OCI-LY3 (cell line): ENCODE data around the gene DDX60.
A peak's percentile ranks its signal among the peaks of the same experiment; 100 is the strongest.

Experiments used
- H2AFZ ChIP-seq: fragments of 200-600, 300-600 bp; shearing (Covaris generic); 2 replicates; pipeline ENCODE4 v1.6.0; 2014; ENCODE audit warnings: antibody characterized with exemption, low read depth, low read length
- H3K27ac ChIP-seq: fragments of 200-600, 300-600 bp; sonication (generic); 2 replicates; pipeline ENCODE4 v1.5.1; 2014; ENCODE audit warnings: mild to moderate bottlenecking, low read length, moderate library complexity, mixed read lengths
- H3K27me3 ChIP-seq: fragments of 200-600, 300-600 bp; sonication (generic); 2 replicates; pipeline ENCODE4 v1.6.1; 2014; ENCODE audit warnings: low read depth, low read length, mixed read lengths
- H3K36me3 ChIP-seq: fragments of 200-600, 300-600 bp; sonication (generic); replicated peaks from 2 replicates; pipeline ENCODE3; 2014; ENCODE audit warnings: low read depth, low read length, mixed read lengths
- H3K4me1 ChIP-seq: fragments of 300-600, 200-600 bp; sonication (generic); 2 replicates; pipeline ENCODE4 v1.6.1; 2014; ENCODE audit warnings: low read length, mixed read lengths
- H3K4me2 ChIP-seq: fragments of 200-600, 300-600 bp; sonication (generic); 2 replicates; pipeline ENCODE4 v1.6.1; 2014; ENCODE audit warnings: low read length, mixed read lengths
- H3K4me3 ChIP-seq: fragments of 300-600, 200-600 bp; sonication (generic); 2 replicates; pipeline ENCODE4 v1.5.1; 2014; ENCODE audit warnings: antibody characterized with exemption, mild to moderate bottlenecking, low read length, moderate library complexity
- H3K79me2 ChIP-seq: fragments of 300-600, 200-600 bp; shearing (Covaris generic); 2 replicates; pipeline ENCODE4 v1.6.1; 2014; ENCODE audit warnings: mild to moderate bottlenecking, low read length, mixed read lengths
- H3K9ac ChIP-seq: fragments of 300-600, 200-600 bp; shearing (Covaris generic); 2 replicates; pipeline ENCODE4 v1.6.0; 2014; ENCODE audit warnings: mild to moderate bottlenecking, low read length, moderate library complexity
- H3K9me3 ChIP-seq: fragments of 200-600, 300-600 bp; shearing (Covaris generic); 2 replicates; pipeline ENCODE4 v1.6.1; 2014; ENCODE audit warnings: low read length, mixed read lengths; ENCODE audit not compliant: insufficient read depth
- H4K20me1 ChIP-seq: fragments of 200-600, 300-600 bp; sonication (generic); 2 replicates; pipeline ENCODE4 v1.6.1; 2016; ENCODE audit warnings: low read length, mixed read lengths; ENCODE audit not compliant: insufficient read depth
- EZH2phosphoT487 ChIP-seq: fragments of 200-600 bp; shearing (Covaris generic); IDR thresholded peaks from 2 replicates; pipeline ENCODE4 v1.6.1; 2018; ENCODE audit warnings: antibody characterized with exemption, mixed run types, low read depth
- TF ChIP-seq, protein P1 (sequence below): fragments of 200-600, 300-600 bp; sonication (generic); IDR thresholded peaks from 2 replicates; pipeline ENCODE4 v1.5.1; 2014; ENCODE audit warnings: antibody characterized with exemption, low read length, low read depth

Gene DDX60

GRCh38 chr4:168203233-168203911, 115.2 kb downstream of the DDX60 start:
- Histone ChIP-seq H3K4me3 (no peak overlapping the region), H3K36me3 (no peaks in the 10 kb centered on the region), H3K4me1 (no peaks in the 10 kb centered on the region), H3K79me2 (no peaks in the 10 kb centered on the region), H4K20me1 (no peaks in the 10 kb centered on the region), H3K27ac (no peak overlapping the region), H2AFZ (no peak overlapping the region), H3K9me3 (peaks cover 13% of the 10 kb centered on the region), H3K9ac (no peak overlapping the region), H3K27me3 (no peaks in the 10 kb centered on the region), H3K4me2 (no peak overlapping the region)
- no peak for TF ChIP-seq EZH2phosphoT487
- TF ChIP-seq, protein P1, sequence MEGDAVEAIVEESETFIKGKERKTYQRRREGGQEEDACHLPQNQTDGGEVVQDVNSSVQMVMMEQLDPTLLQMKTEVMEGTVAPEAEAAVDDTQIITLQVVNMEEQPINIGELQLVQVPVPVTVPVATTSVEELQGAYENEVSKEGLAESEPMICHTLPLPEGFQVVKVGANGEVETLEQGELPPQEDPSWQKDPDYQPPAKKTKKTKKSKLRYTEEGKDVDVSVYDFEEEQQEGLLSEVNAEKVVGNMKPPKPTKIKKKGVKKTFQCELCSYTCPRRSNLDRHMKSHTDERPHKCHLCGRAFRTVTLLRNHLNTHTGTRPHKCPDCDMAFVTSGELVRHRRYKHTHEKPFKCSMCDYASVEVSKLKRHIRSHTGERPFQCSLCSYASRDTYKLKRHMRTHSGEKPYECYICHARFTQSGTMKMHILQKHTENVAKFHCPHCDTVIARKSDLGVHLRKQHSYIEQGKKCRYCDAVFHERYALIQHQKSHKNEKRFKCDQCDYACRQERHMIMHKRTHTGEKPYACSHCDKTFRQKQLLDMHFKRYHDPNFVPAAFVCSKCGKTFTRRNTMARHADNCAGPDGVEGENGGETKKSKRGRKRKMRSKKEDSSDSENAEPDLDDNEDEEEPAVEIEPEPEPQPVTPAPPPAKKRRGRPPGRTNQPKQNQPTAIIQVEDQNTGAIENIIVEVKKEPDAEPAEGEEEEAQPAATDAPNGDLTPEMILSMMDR = no peak

DNA sequence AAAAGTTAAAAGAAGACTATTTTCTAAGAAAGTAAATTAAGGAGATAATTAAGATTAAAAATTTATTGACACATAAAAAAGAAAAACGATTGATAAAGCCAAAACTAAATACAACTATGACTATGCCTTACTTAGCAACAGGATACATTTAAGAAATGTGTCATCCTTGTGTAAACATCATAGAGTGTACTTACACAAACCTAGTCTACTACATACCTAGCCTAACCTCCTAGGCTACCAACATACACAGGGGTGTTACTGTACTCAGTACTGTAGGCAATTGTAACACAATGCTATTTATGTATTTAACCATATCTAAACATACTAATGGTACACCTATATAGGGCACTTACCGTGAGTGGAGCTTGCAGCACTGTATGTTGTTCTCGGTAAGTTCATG, 117.9 kb downstream of the DDX60 start:
- no peak overlapping the region for H3K4me3 ChIP-seq
- H3K9ac ChIP-seq = no peak overlapping the region
- H3K4me1 ChIP-seq = no peaks in the 10 kb centered on the region
- H3K36me3 ChIP-seq = no peaks in the 10 kb centered on the region
- H2AFZ ChIP-seq = no peak overlapping the region
- H3K79me2 ChIP-seq = no peaks in the 10 kb centered on the region
- TF ChIP-seq, protein P1 = no peak
- no peak for TF ChIP-seq EZH2phosphoT487
- H4K20me1 ChIP-seq = no peaks in the 10 kb centered on the region
- peaks cover 13% of the 10 kb centered on the region for H3K9me3 ChIP-seq
- H3K4me2 ChIP-seq = no peak overlapping the region
- H3K27me3 ChIP-seq = no peaks in the 10 kb centered on the region
- no peak overlapping the region for H3K27ac ChIP-seq

DNA sequence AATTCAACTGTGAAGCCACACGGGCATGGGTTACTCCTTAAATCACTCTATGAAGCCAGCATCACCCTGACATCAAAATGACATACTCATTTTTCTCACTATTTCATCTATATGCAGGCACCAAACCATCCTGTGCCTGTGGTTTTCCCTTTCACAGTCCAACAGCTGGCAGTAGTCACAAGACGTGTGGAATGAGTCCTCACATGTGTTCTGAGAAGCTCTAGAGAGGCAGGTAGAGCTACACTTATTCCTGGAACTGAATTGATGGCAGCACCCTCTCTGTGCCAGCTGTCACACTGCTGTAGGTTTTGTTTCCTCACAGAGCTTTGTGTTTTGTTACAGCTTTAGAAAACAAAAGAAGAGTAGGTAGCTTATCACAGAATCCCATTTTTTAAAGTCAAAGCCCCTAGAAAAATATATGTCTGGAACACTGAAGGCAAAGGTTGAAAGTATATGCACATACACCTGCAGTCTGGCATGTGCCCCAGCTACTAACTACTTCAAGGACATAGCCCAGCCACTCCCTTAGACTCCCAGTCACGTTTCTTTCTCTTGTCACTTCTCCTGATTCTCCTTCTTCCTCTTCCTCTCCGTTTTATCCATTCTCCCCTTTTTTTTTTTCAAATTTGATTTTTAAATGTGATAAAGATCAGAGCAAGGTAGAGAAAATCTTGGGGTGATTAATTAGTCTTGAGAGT, 119.1 kb downstream of the DDX60 start:
- Histone ChIP-seq H3K4me2 (no peak overlapping the region), H3K4me3 (no peak overlapping the region), H3K4me1 (no peaks in the 10 kb centered on the region), H3K27me3 (no peaks in the 10 kb centered on the region), H3K9me3 (peaks cover 12% of the 10 kb centered on the region), H3K36me3 (no peaks in the 10 kb centered on the region), H4K20me1 (no peaks in the 10 kb centered on the region), H3K27ac (no peak overlapping the region), H3K9ac (no peak overlapping the region), H3K79me2 (no peaks in the 10 kb centered on the region), H2AFZ (peak overlapping the region; percentile 49; the same call in 1 of the 2 replicates)
- no peak for TF ChIP-seq EZH2phosphoT487
- TF ChIP-seq, protein P1 = no peak

- no peak overlapping the region for H2AFZ ChIP-seq
These were observed 120.6 kb downstream of the DDX60 start for GRCh38 chr4:168197926-168198325.

More at GRCh38 chr4:168197926-168198325, 120.6 kb downstream of the DDX60 start:
- Histone ChIP-seq H3K36me3 (no peaks in the 10 kb centered on the region), H3K4me3 (no peak overlapping the region), H3K27me3 (no peaks in the 10 kb centered on the region), H3K9me3 (no peaks in the 10 kb centered on the region), H3K4me1 (no peaks in the 10 kb centered on the region; the same call in 1 of the 2 replicates), H3K9ac (no peak overlapping the region), H4K20me1 (no peaks in the 10 kb centered on the region), H3K27ac (no peak overlapping the region), H3K79me2 (no peaks in the 10 kb centered on the region), H3K4me2 (no peak overlapping the region)
- no peak for TF ChIP-seq EZH2phosphoT487
- TF ChIP-seq, protein P1 = no peak
